Inflammatory macrophage treated with lipopolysaccharide for 1 hour (primary cell): ENCODE measurements around the gene MYL6.

ENCODE experiments used
- DNase-seq, 2 donors: peaks; one replicate each; pipeline ENCODE4 v3.0.0-alpha.2; 2020 to 2022

MYL6 gene

GRCh38 chr12:56157201-56158028, 744 bp upstream of the MYL6 start:
- peak; percentile 59 to 68 for DNase-seq

- DNase-seq = peak; percentile 44 to 57
Observed at GRCh38 chr12:56158926-56159461, 835 bp downstream of the MYL6 start.

- DNase-seq = no peak
Observed at GRCh38 chr12:56159482-56160192, 1.5 kb downstream of the MYL6 start.

GRCh38 chr12:56160193-56160763, 2.1 kb downstream of the MYL6 start:
- peak in 1 of 2 donors; percentile 35 for DNase-seq

GRCh38 chr12:56160894-56161689, 2.9 kb downstream of the MYL6 start:
- DNase-seq = no peak

GRCh38 chr12:56161690-56162351, 3.7 kb downstream of the MYL6 start:
- DNase-seq = no peak

GRCh38 chr12:56162468-56163290, 4.5 kb downstream of the MYL6 start:
- no peak for DNase-seq

- DNase-seq = no peak
Observed at GRCh38 chr12:56163533-56164344, 5.6 kb downstream of the MYL6 start.

- no peak for DNase-seq
Observed at GRCh38 chr12:56164345-56164729, 6.2 kb downstream of the MYL6 start.

GRCh38 chr12:56165369-56165768, 7.2 kb downstream of the MYL6 start:
- no peak for DNase-seq

- DNase-seq = no peak
Observed at GRCh38 chr12:56169229-56169759, 11.1 kb downstream of the MYL6 start.

GRCh38 chr12:56172839-56173238, 14.7 kb downstream of the MYL6 start:
- no peak for DNase-seq

- DNase-seq = no peak
Observed at GRCh38 chr12:56178347-56178746, 20.2 kb downstream of the MYL6 start.

- no peak for DNase-seq
Observed at GRCh38 chr12:56186957-56187356, 28.8 kb downstream of the MYL6 start.

- DNase-seq = no peak
Observed at GRCh38 chr12:56188131-56188777, 30.1 kb downstream of the MYL6 start.

- no peak for DNase-seq
Observed at GRCh38 chr12:56188778-56189098, 30.6 kb downstream of the MYL6 start.

- peak; percentile 78 to 92 for DNase-seq
Observed at GRCh38 chr12:56189099-56189917, 31.1 kb downstream of the MYL6 start, which contains the start of gene SMARCC2. TSS of gene SMARCC2 (minus strand) at chr12:56189483. CDS start at chr12:56189461, 22 bp downstream.

- peak; percentile 60 to 92 for DNase-seq
Observed at GRCh38 chr12:56189918-56190694, 31.9 kb downstream of the MYL6 start.
